ENCODE results near the gene ASMTL. TPM values are rescaled to one million over a fixed set of nuclear protein-coding genes. Genes with fewer than 3 reads are reported as not detected.
"Not testable (repeated sequence)": the region's sequence is repeated elsewhere in the genome, so short reads cannot be mapped to it uniquely, and the experiment has no call there.

Gene ASMTL
- total RNA-seq, 1 donor from 2014 or later, result 56.6 TPM

DNA sequence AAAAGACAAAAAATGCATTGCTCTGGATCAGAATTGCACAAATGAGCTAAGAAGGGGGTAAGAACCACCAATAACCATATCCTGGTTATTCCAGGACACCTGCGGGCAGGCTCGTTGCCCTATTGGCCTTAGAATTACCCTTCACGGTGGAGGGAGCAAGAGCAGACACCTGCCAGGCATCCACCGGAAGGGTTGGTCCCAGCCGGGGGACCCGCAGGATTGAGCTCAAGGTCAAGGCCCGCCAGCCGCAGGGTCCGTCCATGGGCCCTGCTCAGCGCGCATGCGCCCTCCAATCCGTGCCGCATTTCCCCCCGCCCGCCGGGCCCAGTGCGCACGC, 61.4 kb downstream of the ASMTL start:
- intact Hi-C loops (cut with micrococcal nuclease), result loop anchor here (2.0 to 5.0 kb wide), 3 partner anchors 145 to 1301 kb away; partner anchors contain the start of genes CD99 and P2RY8

DNA sequence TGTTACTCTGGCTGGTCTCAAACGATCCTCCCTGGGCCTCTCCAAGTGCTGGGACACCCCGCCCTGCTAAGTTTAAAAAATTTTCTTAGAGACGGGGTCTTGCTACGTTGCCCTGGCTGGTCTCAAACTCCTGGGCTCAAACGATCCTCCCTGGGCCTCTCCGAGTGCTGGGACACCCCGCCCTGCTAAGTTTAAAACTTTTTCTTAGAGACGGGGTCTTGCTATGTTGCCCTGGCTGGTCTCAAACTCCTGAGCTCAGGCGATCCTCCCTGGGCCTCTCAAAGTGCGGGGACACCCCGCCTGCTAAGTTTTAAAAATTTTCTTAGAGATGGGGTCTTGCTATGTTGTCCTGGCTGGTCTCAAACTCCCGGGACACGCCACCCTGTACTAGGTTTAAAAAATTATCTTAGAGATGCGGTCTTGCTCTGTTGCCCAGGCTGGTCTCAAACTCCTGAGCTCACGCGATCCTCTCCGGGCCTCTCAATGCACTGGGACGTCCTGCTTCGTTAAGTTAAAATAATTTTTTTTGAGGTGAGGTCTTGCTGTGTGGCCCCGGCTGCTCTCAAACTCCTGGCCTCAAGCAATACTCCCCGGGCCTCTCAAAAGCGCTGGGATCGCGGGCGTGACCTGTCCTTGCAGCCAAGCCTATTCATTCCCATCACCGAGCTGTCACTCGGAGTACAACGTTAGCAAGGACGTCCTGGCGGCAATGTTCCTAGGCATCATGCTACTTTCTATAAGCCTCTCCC, 61.9 kb downstream of the ASMTL start:
- intact Hi-C loops (cut with micrococcal nuclease), result loop anchor here (2.0 to 5.0 kb wide), 3 partner anchors 146 to 1302 kb away; partner anchors contain the start of genes CD99 and P2RY8

DNA sequence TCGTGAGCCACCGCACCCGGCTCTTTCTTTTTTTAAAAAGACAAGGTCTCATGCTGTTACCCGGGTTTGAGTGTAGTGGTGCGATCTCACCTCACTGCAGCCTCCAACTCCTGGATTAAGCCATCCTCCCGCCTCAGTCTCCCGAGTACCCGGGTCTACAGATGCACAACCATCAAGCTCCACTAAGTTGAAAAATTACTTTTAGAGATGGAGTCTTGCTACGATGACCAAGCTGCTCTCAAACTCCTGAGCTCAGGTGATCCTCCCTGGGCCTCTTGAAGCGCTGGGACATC, 62.8 kb downstream of the ASMTL start:
- intact Hi-C loops (cut with micrococcal nuclease), result loop anchor here (2.0 to 5.0 kb wide), 3 partner anchors 147 to 1302 kb away; partner anchors contain the start of genes CD99 and P2RY8

DNA sequence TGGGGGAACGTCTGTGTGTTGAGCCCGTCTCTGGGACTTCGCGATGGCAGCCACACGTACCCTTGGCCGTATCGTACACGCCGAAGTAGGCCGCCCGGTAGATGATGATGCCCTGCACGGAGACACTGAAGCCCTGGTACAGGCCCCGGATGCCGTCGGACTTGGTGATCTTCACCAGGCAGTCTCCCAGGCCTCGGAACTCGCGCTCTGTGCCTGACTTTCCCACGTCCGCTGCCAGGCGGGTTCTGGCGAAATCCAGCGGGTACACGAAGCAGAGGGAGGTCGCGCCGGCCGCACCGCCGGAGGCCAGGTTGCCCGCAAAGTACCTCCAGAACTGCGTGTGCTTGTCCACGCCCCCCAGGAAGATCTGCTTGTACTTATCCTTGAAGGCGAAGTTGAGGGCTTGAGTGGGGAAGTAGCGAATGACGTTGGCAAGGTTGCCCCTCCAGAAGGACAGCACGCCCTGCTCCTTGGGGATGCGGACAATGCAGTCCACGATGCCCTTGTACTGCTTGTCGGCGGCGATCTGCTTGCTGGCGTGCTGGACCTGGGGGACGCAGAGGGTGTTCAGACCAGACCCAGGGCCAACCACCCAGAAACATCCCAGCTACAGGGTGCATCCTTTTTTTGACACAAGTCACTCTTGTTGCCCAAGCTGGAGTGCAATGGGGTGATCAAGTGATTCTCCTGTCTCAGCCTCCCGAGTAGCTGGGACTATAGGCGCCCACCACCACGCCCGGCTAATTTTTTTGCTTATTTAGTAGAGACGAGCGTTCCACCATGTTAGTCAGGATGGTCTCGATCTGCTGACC, 63.3 kb downstream of the ASMTL start:
- intact Hi-C loops (cut with micrococcal nuclease), result no loop called here

DNA sequence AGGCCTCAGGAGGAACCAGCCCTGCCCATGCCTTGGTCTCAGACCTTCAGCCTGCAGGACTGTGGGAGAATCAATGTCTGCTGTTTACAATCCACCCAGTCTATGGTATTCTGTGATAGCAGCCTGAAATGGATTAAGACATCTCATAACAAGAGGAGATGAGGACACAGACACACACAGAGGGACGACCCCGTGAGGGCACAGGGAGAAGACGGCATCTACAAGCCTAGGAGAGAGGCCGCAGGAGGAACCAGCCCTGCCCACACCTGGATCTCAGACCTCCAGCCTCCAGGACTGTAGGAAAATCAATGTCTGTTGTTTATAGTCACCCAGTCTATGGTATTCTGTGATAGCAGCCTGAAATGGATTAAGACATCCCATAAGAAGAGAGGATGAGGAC, 64.1 kb downstream of the ASMTL start:
- intact Hi-C loops (cut with micrococcal nuclease), result no loop called here

DNA sequence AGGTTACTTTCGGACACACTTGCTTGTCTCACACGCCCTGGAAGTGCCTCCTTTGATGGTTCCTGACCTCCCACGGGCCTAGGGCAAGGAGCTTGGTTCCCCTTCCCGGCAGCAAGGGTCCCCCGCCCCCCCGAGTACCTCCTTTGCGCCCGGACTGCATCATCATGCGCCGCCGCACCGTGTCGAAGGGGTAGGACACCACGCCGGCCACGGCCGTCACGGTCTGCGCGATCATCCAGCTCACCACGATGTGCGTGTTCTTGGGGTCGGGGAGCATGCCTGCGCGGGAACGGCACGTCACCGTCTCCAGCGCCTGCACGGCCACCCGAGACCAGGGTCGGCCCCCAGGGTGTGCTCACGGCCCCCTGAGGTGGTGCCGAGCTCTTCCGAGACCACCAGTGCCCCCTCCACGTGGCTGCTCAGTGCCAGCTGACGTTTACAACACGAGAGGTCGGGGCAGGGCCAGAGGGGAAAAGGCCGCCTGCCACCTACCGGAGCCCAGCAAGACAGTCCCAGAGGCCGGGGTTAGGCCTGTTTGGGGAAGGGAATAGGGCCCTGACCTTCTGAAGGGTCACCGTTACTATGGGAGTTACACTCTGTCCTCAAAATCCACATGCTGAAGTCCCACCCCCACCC, 65.5 kb downstream of the ASMTL start:
- intact Hi-C loops (cut with micrococcal nuclease), result no loop called here

DNA sequence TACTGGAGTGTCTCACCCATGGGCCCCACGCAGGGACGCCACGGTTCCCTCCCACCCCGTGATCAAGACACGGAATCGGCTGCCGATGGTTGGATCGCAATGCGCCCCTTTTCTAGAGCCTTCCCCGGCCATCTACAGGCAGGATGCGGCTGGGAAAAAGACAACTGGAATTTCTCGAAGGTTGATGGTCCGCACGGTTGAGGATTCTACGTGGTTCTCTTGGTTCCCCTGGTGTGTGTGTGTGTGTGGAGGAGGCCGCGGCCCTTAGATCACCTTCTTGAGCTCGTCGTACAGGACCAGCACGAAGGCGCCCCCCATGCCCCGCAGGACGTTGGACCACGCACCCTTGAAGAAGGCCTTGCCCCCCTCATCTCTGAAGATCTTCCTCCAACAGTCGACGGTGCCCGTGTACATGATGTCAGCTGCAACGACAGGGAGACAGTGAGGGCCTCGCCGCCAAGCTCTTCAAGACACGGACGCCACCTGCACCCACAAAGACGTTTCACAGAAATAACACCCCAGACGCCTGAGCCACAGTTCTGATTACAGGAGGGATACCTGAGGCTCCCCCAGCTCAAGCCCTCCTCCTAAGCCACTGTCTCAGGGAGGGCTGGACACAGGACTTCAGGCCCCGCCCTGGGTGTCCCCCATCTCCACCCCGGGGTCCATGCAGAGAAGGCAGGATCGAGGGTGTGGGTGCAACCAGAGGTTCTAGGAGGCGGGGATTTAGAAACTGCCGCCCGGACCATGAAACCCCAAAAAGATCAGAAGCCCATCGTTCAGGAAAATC, 66.2 kb downstream of the ASMTL start:
- intact Hi-C loops (cut with micrococcal nuclease), result no loop called here

DNA sequence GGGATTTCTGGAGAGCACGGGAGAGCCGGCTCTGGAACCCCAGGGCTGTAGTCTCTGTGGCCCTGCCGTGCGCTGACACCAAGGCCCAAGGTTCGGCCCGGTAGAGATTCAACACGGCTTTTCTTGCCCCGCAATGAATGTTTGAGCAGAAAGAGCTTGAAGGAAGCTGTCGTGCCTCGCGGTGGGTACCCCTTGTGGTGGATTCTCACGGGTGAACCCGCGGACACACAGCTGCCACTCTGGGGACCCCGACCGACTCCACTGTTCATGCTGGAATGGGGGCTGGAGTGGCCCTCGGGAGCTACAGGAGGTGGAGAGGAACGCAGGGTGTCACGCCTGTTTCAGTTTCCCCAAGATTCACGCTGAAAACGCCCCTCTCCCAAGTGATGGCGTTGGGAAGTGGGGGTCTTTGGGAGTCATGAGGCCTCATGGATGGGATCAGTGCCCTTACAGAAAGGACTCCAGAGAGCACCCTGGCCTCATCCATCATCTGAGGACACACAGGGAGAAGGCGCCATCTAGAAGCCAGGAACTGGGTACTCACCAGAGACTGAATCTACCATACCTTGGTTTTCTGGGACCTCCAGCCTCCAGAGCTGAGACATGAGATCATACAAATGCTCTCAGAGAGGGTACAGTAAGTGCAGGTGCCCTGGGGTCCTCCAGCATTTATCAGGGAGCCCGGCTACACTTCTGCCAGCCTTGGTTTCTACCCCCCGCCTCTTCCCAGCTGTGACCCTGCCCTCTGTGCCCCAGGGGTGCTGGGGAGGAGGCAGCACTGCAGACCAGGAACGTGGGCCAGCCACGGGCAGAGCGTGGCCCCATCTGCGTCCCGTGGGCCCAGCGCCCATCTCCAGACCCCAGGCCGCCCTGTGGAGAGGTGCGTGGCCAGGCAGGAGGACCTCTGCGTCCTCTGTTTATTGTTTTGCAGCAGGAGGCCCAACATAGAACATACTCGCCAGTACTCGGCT, 67.2 kb downstream of the ASMTL start:
- intact Hi-C loops (cut with micrococcal nuclease), result no loop called here

DNA sequence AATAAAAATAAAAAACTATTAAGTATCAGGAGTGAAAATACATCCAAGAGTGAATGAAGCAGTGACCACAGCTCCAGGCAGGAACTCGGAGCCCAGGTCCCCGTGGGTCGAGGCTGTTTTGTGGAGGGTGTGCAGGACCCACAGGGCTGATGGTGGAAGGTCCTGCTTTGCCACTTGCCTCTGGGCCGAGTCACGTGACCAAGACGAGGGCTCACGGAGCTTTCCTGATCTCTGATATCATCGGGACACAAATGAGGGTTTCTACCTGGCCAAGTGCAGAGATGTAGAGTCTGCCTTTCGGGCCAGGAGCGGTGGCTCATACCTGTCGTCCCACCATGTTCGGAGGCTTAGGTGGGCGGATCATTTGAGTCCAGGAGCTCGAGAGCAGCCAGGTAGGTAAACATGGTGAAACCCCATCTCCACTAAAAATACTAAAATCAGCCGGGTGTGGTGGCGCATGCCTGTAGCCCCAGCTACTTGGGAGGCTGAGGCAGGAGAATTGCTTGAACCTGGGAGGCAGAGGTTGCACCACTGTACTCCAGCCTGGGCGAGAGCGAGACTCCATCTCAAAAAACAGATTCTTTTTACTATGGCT, 68.0 kb downstream of the ASMTL start:
- intact Hi-C loops (cut with micrococcal nuclease), result no loop called here

DNA sequence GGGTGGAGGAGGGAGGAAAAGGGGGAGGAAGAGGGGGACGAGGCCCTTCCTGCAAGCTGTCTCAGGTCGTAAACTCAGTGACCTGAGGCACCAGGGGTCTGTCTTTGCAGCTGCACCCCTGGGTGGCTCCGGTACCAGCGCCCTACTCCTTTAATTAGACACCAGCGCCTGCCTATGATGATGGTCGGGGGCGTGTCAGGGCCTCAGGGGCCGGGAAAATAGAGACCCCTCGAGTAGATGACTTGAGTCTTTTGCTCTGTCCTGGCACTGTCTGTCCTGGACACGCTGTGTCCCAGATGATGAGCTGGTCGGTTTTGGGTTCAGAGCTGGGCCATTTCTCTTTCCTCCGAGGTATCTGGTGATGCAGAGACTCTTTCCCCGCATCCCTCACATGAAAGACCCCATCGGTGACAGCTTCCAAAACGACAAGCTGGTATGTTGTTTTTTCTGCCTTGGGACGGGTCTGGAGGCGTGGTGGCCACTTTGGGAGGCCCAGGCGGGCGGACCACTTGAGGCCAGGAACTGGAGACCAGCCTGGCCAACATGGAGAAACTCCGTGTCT, 72.0 kb downstream of the ASMTL start:
- intact Hi-C loops (cut with micrococcal nuclease), result no loop called here

DNA sequence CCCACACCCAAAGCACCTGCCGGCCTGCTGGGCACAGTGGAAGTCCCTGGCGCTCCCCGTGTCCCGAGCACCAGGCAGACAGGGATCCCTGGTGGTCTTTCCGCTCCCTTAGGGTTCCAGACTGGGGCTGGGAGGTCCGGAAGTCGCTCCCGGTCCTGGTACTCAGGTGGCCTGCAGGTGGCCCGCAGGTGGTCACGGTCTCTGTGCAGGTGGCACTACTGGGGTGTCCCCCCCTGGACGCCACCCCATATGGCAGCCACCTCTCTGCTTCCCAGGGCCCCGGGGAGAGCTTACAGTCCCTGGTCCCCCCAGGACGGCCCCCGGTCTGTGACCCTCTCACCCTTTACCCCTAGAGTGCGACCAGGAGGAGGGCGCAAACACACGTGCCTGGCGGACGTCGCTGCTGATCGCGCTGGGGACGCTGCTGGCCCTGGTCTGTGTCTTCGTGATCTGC, 74.4 kb downstream of the ASMTL start:
- intact Hi-C loops (cut with micrococcal nuclease), result no loop called here

DNA sequence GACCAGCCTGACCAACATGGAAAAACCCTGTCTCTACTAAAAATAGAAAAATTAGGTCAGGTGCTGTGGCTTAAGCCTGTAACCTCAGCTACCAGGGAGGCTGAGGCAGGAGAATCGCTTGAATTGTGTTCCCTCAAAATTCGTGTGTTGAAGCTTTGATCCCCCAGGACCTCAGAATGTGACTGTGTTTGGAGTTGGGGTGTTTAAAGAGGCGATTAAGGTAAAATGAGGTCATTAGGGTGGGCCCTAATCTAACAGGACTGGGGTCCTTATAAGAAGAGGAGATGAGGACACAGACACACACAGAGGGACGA, 84.4 kb downstream of the ASMTL start:
- intact Hi-C loops (cut with micrococcal nuclease), result no loop called here

DNA sequence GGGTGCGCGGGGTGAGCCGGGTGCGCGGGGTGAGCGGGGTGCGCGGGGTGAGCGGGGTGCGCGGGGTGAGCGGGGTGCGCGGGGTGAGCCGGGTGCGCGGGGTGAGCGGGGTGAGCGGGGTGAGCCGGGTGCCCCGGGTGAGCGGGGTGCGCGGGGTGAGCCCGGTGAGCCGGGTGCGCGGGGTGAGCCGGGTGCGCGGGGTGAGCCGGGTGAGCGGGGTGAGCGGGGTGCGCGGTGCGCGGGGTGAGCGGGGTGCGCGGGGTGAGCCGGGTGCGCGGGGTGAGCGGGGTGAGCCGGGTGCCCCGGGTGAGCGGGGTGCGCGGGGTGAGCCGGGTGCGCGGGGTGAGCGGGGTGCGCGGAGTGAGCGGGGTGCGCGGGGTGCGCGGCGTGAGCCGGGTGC, 86.3 kb downstream of the ASMTL start:
- intact Hi-C loops (cut with micrococcal nuclease), result not testable (repeated sequence)

DNA sequence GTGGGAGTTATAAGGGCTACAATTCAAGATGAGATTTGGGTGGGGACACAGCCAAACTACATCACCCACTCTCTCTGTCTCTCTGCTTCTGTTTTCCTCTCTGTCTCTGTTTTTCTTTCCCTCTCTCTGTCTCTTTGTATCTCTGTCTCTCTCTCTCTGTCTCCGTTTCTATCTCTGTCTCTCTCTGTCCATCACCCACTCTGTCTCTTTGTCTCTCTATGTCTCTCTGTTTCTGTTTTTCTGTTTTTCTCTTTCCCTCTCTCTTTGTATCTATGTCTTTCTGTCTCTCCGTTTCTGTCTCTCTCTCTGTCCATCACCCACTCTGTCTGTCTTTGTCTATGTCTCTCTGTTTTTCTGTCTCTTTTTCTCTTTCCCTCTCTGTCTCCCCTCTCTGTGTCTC, 90.8 kb downstream of the ASMTL start:
- intact Hi-C loops (cut with micrococcal nuclease), result no loop called here

DNA sequence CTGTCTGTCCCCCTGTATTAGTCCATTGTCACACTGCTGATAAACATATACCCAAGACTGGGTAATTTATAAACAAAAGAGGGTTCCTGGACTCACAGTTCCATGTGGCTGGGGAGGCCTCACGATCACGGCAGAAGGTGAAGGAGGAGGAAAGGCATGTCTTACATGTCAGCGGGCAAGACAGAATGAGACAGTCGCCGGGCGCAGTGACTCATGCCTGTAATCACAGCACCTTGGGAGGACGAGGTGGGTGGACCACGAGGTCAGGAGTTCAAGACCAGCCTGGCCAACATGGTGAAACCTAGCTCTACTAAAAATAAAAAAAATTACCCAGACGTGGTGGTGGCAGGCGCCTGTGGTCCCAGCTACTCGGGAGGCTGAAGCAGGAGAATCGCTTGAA, 91.4 kb downstream of the ASMTL start:
- intact Hi-C loops (cut with micrococcal nuclease), result no loop called here

DNA sequence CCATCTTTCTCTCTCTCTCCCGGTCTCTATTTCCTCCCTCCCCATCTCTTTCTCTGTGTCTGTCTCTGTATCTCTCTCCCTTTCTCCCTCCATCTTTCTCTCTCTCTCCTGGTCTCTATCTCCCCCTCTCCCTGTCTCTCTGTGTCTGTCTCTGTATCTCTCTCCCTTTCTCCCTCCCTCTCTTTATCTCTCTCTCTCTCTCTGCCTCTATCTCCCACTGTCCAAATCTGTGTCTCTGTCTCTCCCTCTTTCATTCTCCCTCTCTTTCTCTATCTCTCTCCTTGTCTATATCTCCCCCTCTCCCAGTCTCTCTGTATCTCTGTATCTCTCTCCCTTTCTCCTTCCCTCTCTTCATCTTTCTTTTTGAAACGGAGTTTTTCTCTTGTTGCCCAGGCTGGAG, 92.5 kb downstream of the ASMTL start:
- intact Hi-C loops (cut with micrococcal nuclease), result no loop called here

DNA sequence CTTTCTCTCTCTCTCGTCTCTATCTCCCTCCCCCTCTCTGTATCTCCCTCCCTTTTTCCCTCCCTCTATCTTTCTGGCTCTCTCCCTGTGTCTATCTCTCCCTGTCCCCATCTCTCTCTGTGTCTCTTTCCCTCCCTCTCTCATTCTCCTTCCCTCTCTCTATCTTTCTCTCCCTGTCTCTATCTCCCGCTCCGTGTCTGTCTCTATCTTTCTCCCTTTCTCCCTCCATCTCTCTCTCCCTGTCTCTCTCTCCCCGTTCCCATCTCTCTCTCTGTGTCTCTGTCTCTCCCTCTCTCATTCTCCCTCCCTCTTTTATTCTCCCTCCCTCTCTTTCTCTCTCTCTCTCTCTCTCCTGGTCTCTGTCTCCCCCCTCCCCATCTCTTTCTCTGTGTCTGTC, 93.2 kb downstream of the ASMTL start:
- intact Hi-C loops (cut with micrococcal nuclease), result no loop called here

DNA sequence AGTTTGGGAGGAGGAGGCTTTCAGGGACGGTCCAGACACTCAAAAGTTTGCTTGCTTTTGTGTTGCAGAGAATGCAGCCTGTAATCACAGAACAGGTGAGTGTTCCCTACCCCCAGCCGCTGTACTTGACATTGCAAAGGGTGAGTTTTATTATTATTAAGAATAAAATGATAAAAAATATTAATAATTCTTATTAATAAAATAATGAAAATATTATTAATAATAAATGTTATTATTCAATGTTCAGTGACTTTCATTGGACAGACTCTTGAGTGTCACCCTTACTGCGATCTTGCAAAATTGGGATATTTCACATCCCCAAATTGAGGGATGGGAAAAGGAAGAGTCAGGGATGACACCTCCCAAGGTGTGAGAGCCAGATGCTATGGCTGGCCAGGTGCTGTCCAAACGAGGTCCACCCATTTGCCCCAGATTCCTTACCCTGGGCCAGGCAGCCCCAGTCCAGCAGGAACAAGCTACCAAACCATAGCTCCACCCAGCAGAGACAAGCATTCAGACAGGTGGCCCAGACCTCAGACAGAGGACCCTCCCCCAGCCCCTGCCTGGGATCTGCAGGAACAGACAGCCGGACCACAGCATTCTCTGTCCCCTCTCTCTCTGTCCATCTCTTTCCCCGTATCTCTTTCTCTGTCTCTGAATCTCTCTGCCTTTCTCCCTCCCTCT, 93.8 kb downstream of the ASMTL start:
- intact Hi-C loops (cut with micrococcal nuclease), result no loop called here

DNA sequence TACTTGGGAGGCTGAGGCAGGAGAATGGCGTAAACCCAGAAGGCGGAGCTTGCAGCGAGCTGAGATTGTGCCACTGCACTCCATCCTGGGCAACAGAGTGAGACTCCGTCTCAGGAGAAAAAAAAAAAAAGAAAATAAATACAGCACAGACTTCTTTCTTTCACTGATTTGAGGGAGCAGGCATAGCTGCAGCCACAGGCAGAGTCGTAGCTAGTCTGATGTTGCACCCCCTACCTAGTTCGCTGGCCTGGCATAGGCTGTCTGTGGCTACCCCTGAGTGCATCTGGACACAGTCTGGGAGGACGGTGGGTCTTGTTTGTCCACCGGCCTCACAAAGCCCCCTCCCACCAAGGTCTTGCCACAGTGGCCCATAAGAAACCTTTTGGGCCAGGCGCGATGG, 94.7 kb downstream of the ASMTL start:
- intact Hi-C loops (cut with micrococcal nuclease), result no loop called here
